Neuronal stem cell (in vitro differentiated cells): ENCODE results near the gene ATXN7.

ENCODE experiments used
- DNase-seq: peaks from one replicate; pipeline ENCODE4 v3.0.0-alpha.2; 2013; ENCODE audit warnings: low spot score
- H2AFZ ChIP-seq: one replicate; pipeline ENCODE4 v1.6.1; 2013; ENCODE audit warnings: mild to moderate bottlenecking, low read length, inconsistent platforms
- H2AK5ac ChIP-seq: 2 replicates; pipeline ENCODE4 v1.6.1; 2013; ENCODE audit warnings: low read depth, mild to moderate bottlenecking, inconsistent platforms, low read length, moderate library complexity, mixed read lengths
- H2BK120ac ChIP-seq: 2 replicates; pipeline ENCODE4 v1.6.1; 2013; ENCODE audit warnings: low read depth, mild to moderate bottlenecking, inconsistent platforms, low read length, moderate library complexity, mixed read lengths
- H2BK12ac ChIP-seq: one replicate; pipeline ENCODE4 v1.6.1; 2013; ENCODE audit warnings: low read length, inconsistent platforms
- H2BK15ac ChIP-seq: 2 replicates; pipeline ENCODE4 v1.6.1; 2013; ENCODE audit warnings: mild to moderate bottlenecking, low read length, inconsistent platforms, mixed read lengths
- H2BK5ac ChIP-seq: one replicate; pipeline ENCODE4 v1.6.1; 2013; ENCODE audit warnings: inconsistent platforms, mild to moderate bottlenecking, low read length, moderate library complexity
- H3K14ac ChIP-seq: one replicate; pipeline ENCODE4 v1.6.1; 2013; ENCODE audit warnings: low read length, inconsistent platforms
- H3K18ac ChIP-seq: 2 replicates; pipeline ENCODE4 v1.6.1; 2013; ENCODE audit warnings: low read length, inconsistent platforms
- H3K23ac ChIP-seq: 2 replicates; pipeline ENCODE4 v1.6.1; 2013; ENCODE audit warnings: low read depth, mild to moderate bottlenecking, mixed read lengths, low read length, inconsistent platforms; ENCODE audit not compliant: poor library complexity
- H3K27ac ChIP-seq: replicated peaks from 3 replicates; pipeline ENCODE4 v1.5.1; 2013; ENCODE audit warnings: low read length, inconsistent platforms
- H3K27me3 ChIP-seq, 3 experiments: 2 replicates each; pipeline ENCODE4 v1.6.1; 2013; ENCODE audit warnings: low read length in 3 of 3, mild to moderate bottlenecking in 2 of 3, inconsistent platforms in 1 of 3, low read depth in 1 of 3, mixed read lengths in 1 of 3, moderate library complexity in 1 of 3; ENCODE audit not compliant: control insufficient read depth in 3 of 3, insufficient read depth in 3 of 3
- H3K36me3 ChIP-seq, 2 donors: replicated peaks in 1 of 2; 2 replicates each; pipeline ENCODE4 v1.6.1; 2013; ENCODE audit warnings: low read length in 2 of 2; ENCODE audit not compliant: control insufficient read depth in 2 of 2, insufficient read depth in 2 of 2
- H3K4ac ChIP-seq: 2 replicates; pipeline ENCODE4 v1.6.1; 2013; ENCODE audit warnings: inconsistent platforms, mild to moderate bottlenecking, low read length, moderate library complexity
- H3K4me1 ChIP-seq, 2 donors: 1 replicate in 1 of 2; 2 replicates in 1 of 2; pipeline ENCODE4 v1.6.1; 2013; ENCODE audit warnings: low read length in 2 of 2, low read depth in 1 of 2; ENCODE audit not compliant: control insufficient read depth in 2 of 2, insufficient read depth in 1 of 2
- H3K4me2 ChIP-seq: one replicate; pipeline ENCODE4 v1.6.1; 2013; ENCODE audit warnings: mild to moderate bottlenecking, low read length, inconsistent platforms; ENCODE audit not compliant: insufficient read depth, poor library complexity, severe bottlenecking
- H3K4me3 ChIP-seq, 2 donors: 2 replicates each; pipeline ENCODE4 v1.5.1; 2013; ENCODE audit warnings: low read length in 2 of 2, mild to moderate bottlenecking in 2 of 2, inconsistent platforms in 1 of 2, moderate library complexity in 1 of 2
- H3K79me1 ChIP-seq: one replicate; pipeline ENCODE4 v1.6.1; 2013; ENCODE audit warnings: low read depth, mild to moderate bottlenecking, inconsistent platforms, low read length, moderate library complexity
- H3K9ac ChIP-seq: one replicate; pipeline ENCODE4 v1.6.1; 2013; ENCODE audit warnings: mild to moderate bottlenecking, low read depth, low read length, inconsistent platforms; ENCODE audit not compliant: poor library complexity
- H3K9me3 ChIP-seq, 2 donors: replicated peaks in 1 of 2; 2 replicates each; pipeline versions ENCODE3 to v1.6.1; 2013; ENCODE audit warnings: low read length in 2 of 2, mild to moderate bottlenecking in 2 of 2, inconsistent platforms in 1 of 2, low read depth in 1 of 2, mixed read lengths in 1 of 2, moderate library complexity in 1 of 2; ENCODE audit not compliant: control insufficient read depth in 2 of 2, insufficient read depth in 1 of 2
- H4K8ac ChIP-seq: one replicate; pipeline ENCODE4 v1.6.1; 2013; ENCODE audit warnings: low read depth, mild to moderate bottlenecking, inconsistent platforms, low read length, moderate library complexity
- H4K91ac ChIP-seq: one replicate; pipeline ENCODE4 v1.6.1; 2013; ENCODE audit warnings: low read length, low read depth, mild to moderate bottlenecking, inconsistent platforms; ENCODE audit not compliant: poor library complexity
- WGBS, 2 donors: extraction: QIAGEN DNeasy Blood & Tissue Kit; methylation state at CpG; one replicate each; pipeline ENCODE4 v1.1.7; 2013; ENCODE audit warnings: missing lambda C conversion rate in 2 of 2, mixed read lengths in 1 of 2; ENCODE audit not compliant: insufficient read length in 2 of 2, insufficient replicate concordance in 1 of 2; ENCODE audit errors: extremely low coverage in 2 of 2; 5-methylcytosine and 5-hydroxymethylcytosine counted together

The ATXN7 gene

GRCh38 chr3:63927422-63928280, 64.0 kb downstream of the ATXN7 start:
- H2BK12ac ChIP-seq: no peak overlapping the region
- no peaks in the 10 kb centered on the region for H3K27me3 ChIP-seq
- no peak overlapping the region for H3K9ac ChIP-seq
- H3K9me3 ChIP-seq: peaks cover 5 to 23% of the 10 kb centered on the region in 2 donors
- H2AK5ac ChIP-seq: no peak overlapping the region
- no peak overlapping the region for H3K23ac ChIP-seq
- no peak overlapping the region for H3K4ac ChIP-seq
- no peak overlapping the region for H2BK5ac ChIP-seq
- H3K79me1 ChIP-seq: peaks cover 4% of the 10 kb centered on the region
- DNase-seq: no peak
- H2BK120ac ChIP-seq: no peak overlapping the region
- H4K91ac ChIP-seq: no peak overlapping the region
- WGBS, 2 donors: no CpG with 5 or more reads among the region's 10 CpGs
- H3K4me3 ChIP-seq: no peak overlapping the region
- no peak overlapping the region for H3K4me2 ChIP-seq
- H4K8ac ChIP-seq: no peak overlapping the region
- peaks cover 0 to 1% of the 10 kb centered on the region in 2 donors for H3K4me1 ChIP-seq
- no peak overlapping the region for H3K18ac ChIP-seq
- H3K27ac ChIP-seq: no peak overlapping the region
- no peak overlapping the region for H2BK15ac ChIP-seq
- no peak overlapping the region for H2AFZ ChIP-seq
- peaks cover 17 to 41% of the 10 kb centered on the region in 2 donors for H3K36me3 ChIP-seq
- H3K14ac ChIP-seq: no peak overlapping the region

GRCh38 chr3:63931290-63931689, 67.6 kb downstream of the ATXN7 start:
- no peak overlapping the region for H2BK15ac ChIP-seq
- H3K23ac ChIP-seq: no peak overlapping the region
- no peak overlapping the region for H2BK5ac ChIP-seq
- no CpG with 5 or more reads among the region's 3 CpGs for WGBS, 2 donors
- peaks cover 0 to 5% of the 10 kb centered on the region in 2 donors for H3K4me1 ChIP-seq
- no peaks in the 10 kb centered on the region for H3K9me3 ChIP-seq
- no peak overlapping the region for H3K27ac ChIP-seq
- H3K9ac ChIP-seq: no peak overlapping the region
- H3K4me2 ChIP-seq: no peak overlapping the region
- no peak for DNase-seq
- no peak overlapping the region for H4K91ac ChIP-seq
- H3K27me3 ChIP-seq: no peaks in the 10 kb centered on the region
- no peak overlapping the region for H3K4ac ChIP-seq
- H2BK120ac ChIP-seq: no peak overlapping the region
- peaks cover 2 to 14% of the 10 kb centered on the region in 2 donors for H3K36me3 ChIP-seq
- H3K4me3 ChIP-seq: no peak overlapping the region
- no peak overlapping the region for H3K18ac ChIP-seq
- H3K79me1 ChIP-seq: no peaks in the 10 kb centered on the region
- H2AFZ ChIP-seq: no peak overlapping the region
- H2AK5ac ChIP-seq: no peak overlapping the region
- H3K14ac ChIP-seq: no peak overlapping the region
- no peak overlapping the region for H2BK12ac ChIP-seq
- H4K8ac ChIP-seq: no peak overlapping the region

- Histone ChIP-seq H3K9me3 (no peaks in the 10 kb centered on the region), H2BK12ac (no peak overlapping the region), H3K23ac (no peak overlapping the region), H3K14ac (no peak overlapping the region), H4K8ac (no peak overlapping the region), H3K4me1 (peaks cover 0 to 7% of the 10 kb centered on the region in 2 donors), H2AFZ (no peak overlapping the region), H3K4me2 (no peak overlapping the region), H3K36me3 (peaks cover 0 to 11% of the 10 kb centered on the region in 2 donors), H3K18ac (no peak overlapping the region), H2AK5ac (no peak overlapping the region), H3K4me3 (no peak overlapping the region), H3K4ac (no peak overlapping the region), H2BK15ac (no peak overlapping the region), H4K91ac (no peak overlapping the region), H3K27ac (no peak overlapping the region), H2BK5ac (no peak overlapping the region), H3K9ac (no peak overlapping the region), H2BK120ac (no peak overlapping the region), H3K79me1 (no peaks in the 10 kb centered on the region), H3K27me3 (no peaks in the 10 kb centered on the region)
- no peak for DNase-seq
- WGBS, 2 donors: no CpG with 5 or more reads among the region's 3 CpGs
Measured at GRCh38 chr3:63932509-63933212, 69.0 kb downstream of the ATXN7 start.

GRCh38 chr3:63933459-63933858, 69.8 kb downstream of the ATXN7 start:
- H3K27ac ChIP-seq: no peak overlapping the region
- no peak overlapping the region for H4K8ac ChIP-seq
- peaks cover 0 to 10% of the 10 kb centered on the region in 2 donors for H3K4me1 ChIP-seq
- H3K4ac ChIP-seq: no peak overlapping the region
- H3K9ac ChIP-seq: no peak overlapping the region
- no peak overlapping the region for H3K23ac ChIP-seq
- no peaks in the 10 kb centered on the region for H3K27me3 ChIP-seq
- H3K4me3 ChIP-seq: no peak overlapping the region
- no peaks in the 10 kb centered on the region for H3K79me1 ChIP-seq
- no CpG with 5 or more reads among the region's 1 CpG for WGBS, 2 donors
- no peak overlapping the region for H2BK15ac ChIP-seq
- no peak overlapping the region for H2BK120ac ChIP-seq
- H2AK5ac ChIP-seq: no peak overlapping the region
- H4K91ac ChIP-seq: no peak overlapping the region
- no peak overlapping the region for H3K14ac ChIP-seq
- no peaks in the 10 kb centered on the region for H3K9me3 ChIP-seq
- no peak for DNase-seq
- H2AFZ ChIP-seq: no peak overlapping the region
- H3K18ac ChIP-seq: no peak overlapping the region
- H3K4me2 ChIP-seq: no peak overlapping the region
- H2BK12ac ChIP-seq: no peak overlapping the region
- peaks cover 0 to 11% of the 10 kb centered on the region in 2 donors for H3K36me3 ChIP-seq
- H2BK5ac ChIP-seq: no peak overlapping the region
